Smooth muscle cell of bladder (primary cell): Measurements from ENCODE around the gene HIF3A. TPM values are rescaled to one million over a fixed set of nuclear protein-coding genes. Genes with fewer than 3 reads are reported as not detected.

Experiments used
- total RNA-seq: library from RNA; depleted of rRNA; stranded (reverse); fragments of >200 nt; gene quantifications from 2 replicates; pipeline ENCODE4 v1.2.3, GENCODE V29; 2014

The HIF3A gene
- 0.14 and 0.28 TPM in 2 replicates for total RNA-seq

GRCh38 chr19:46296722-46297461 lies at the start of gene HIF3A:
Gene HIF3A (plus strand): TSS chr19:46297042. CDS start chr19:46297077, 35 bp downstream.

GRCh38 chr19:46346821-46347571 lies 50.2 kb downstream of the HIF3A start, which contains the start of gene PPP5C:
Gene PPP5C (plus strand): TSS chr19:46347087. CDS start chr19:46347097, 10 bp downstream.

Other genes with a start within 250 kb of the HIF3A start
- not detected in 2 replicates for gene IGFL3, start 172.4 kb upstream of the HIF3A start, total RNA-seq
- not detected in 2 replicates for gene IGFL2, start 148.8 kb upstream of the HIF3A start, total RNA-seq
- gene IGFL1, start 67.3 kb upstream of the HIF3A start, total RNA-seq: not detected in 2 replicates
- gene PPP5C, start 50.0 kb downstream of the HIF3A start, total RNA-seq: 46.5 and 51.3 TPM in 2 replicates
- gene CCDC8, start 116.5 kb downstream of the HIF3A start, total RNA-seq: 22.0 and 34.7 TPM in 2 replicates
- 0.09 and 0.14 TPM in 2 replicates for gene PNMA8C, start 131.9 kb downstream of the HIF3A start, total RNA-seq
- gene PNMA8A, start 174.5 kb downstream of the HIF3A start, total RNA-seq: 1.4 and 2.1 TPM in 2 replicates
- gene PNMA8B, start 198.8 kb downstream of the HIF3A start, total RNA-seq: 1.4 and 2.2 TPM in 2 replicates